HEK293 (cell line): ENCODE data around the gene KCNS1.

Source experiments
- BCL11B ChIP-seq: fragments of 450-650 bp; formaldehyde crosslinking; IDR thresholded peaks from 2 replicates; pipeline ENCODE4 v1.5.1; 2016; ENCODE audit warnings: low read depth, missing biosample characterization, missing genetic modification characterization
- GLIS1 ChIP-seq: fragments of 450-650 bp; formaldehyde crosslinking; IDR thresholded peaks from 2 replicates; pipeline ENCODE4 v1.5.1; 2016; ENCODE audit warnings: missing biosample characterization, missing genetic modification characterization
- KLF7 ChIP-seq: fragments of 450-650 bp; formaldehyde crosslinking; IDR thresholded peaks from 2 replicates; pipeline ENCODE4 v1.5.1; 2016; ENCODE audit warnings: missing biosample characterization, missing genetic modification characterization, borderline replicate concordance
- TCF7L2 ChIP-seq: IDR thresholded peaks from 2 replicates; pipeline ENCODE4 v1.6.1; 2011; ENCODE audit warnings: low read depth, mild to moderate bottlenecking, inconsistent platforms, low read length, moderate library complexity, borderline replicate concordance
- ZBTB8A ChIP-seq: fragments of 450-650 bp; formaldehyde crosslinking; IDR thresholded peaks from 2 replicates; pipeline ENCODE4 v1.5.1; 2016; ENCODE audit warnings: missing biosample characterization, missing genetic modification characterization
- ZNF114 ChIP-seq: fragments of 450-650 bp; formaldehyde crosslinking; IDR thresholded peaks from 2 replicates; pipeline ENCODE4 v1.5.0; 2017; ENCODE audit warnings: missing biosample characterization, missing genetic modification characterization
- ZNF157 ChIP-seq: fragments of 450-650 bp; formaldehyde crosslinking; IDR thresholded peaks from 2 replicates; pipeline ENCODE4 v1.5.1; 2016; ENCODE audit warnings: missing biosample characterization, missing genetic modification characterization
- ZNF184 ChIP-seq: fragments of 450-650 bp; IDR thresholded peaks from 2 replicates; pipeline ENCODE4 v1.5.1; 2018; ENCODE audit warnings: missing biosample characterization, mild to moderate bottlenecking, missing genetic modification characterization
- ZNF24 ChIP-seq: fragments of 450-650 bp; formaldehyde crosslinking; IDR thresholded peaks from 2 replicates; pipeline ENCODE4 v1.5.1; 2016; ENCODE audit warnings: missing biosample characterization, missing genetic modification characterization
- ZNF530 ChIP-seq: fragments of 450-650 bp; formaldehyde crosslinking; IDR thresholded peaks from 2 replicates; pipeline ENCODE4 v1.5.1; 2016; ENCODE audit warnings: low read depth, missing biosample characterization, missing genetic modification characterization
- ZNF571 ChIP-seq: fragments of 450-650 bp; formaldehyde crosslinking; IDR thresholded peaks from 2 replicates; pipeline ENCODE4 v1.5.0; 2017; ENCODE audit warnings: missing biosample characterization, missing genetic modification characterization
- TF ChIP-seq, protein P1 (sequence below): fragments of 450-650 bp; formaldehyde crosslinking; IDR thresholded peaks from 2 replicates; pipeline ENCODE4 v1.5.1; 2016; ENCODE audit warnings: missing biosample characterization, missing genetic modification characterization
- TF ChIP-seq, protein P2 (sequence below): fragments of 450-650 bp; formaldehyde crosslinking; IDR thresholded peaks from 2 replicates; pipeline ENCODE4 v1.5.1; 2016; ENCODE audit warnings: missing biosample characterization, missing genetic modification characterization
- TF ChIP-seq, protein P3 (sequence below): fragments of 450-650 bp; formaldehyde crosslinking; IDR thresholded peaks from 2 replicates; pipeline ENCODE4; 2016; ENCODE audit warnings: missing biosample characterization, missing genetic modification characterization

DNA sequence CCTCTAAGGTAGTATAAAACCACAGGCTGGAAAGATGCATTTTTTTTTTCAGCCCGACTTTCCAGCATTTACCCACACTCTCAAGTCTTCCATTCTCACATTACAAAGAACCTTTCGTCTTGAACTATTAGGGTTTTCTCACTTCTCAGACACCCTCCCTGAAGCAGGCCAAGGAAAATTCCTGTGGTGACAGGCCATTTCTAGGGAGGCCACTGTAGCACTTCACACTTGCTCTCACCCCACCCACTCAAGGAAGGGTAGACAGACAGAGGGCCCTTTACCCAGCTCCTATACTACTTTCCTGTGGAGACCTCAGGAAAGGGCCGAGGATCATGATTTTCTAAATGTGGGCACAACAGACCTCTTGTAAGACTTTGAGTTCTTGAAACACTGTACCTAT lies 27.7 kb downstream of the KCNS1 start:
- TF ChIP-seq, protein P1, sequence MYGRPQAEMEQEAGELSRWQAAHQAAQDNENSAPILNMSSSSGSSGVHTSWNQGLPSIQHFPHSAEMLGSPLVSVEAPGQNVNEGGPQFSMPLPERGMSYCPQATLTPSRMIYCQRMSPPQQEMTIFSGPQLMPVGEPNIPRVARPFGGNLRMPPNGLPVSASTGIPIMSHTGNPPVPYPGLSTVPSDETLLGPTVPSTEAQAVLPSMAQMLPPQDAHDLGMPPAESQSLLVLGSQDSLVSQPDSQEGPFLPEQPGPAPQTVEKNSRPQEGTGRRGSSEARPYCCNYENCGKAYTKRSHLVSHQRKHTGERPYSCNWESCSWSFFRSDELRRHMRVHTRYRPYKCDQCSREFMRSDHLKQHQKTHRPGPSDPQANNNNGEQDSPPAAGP (tag by site-specific recombination), result no peak
- TF ChIP-seq KLF7 (tag by site-specific recombination), result no peak
- TF ChIP-seq, protein P2, sequence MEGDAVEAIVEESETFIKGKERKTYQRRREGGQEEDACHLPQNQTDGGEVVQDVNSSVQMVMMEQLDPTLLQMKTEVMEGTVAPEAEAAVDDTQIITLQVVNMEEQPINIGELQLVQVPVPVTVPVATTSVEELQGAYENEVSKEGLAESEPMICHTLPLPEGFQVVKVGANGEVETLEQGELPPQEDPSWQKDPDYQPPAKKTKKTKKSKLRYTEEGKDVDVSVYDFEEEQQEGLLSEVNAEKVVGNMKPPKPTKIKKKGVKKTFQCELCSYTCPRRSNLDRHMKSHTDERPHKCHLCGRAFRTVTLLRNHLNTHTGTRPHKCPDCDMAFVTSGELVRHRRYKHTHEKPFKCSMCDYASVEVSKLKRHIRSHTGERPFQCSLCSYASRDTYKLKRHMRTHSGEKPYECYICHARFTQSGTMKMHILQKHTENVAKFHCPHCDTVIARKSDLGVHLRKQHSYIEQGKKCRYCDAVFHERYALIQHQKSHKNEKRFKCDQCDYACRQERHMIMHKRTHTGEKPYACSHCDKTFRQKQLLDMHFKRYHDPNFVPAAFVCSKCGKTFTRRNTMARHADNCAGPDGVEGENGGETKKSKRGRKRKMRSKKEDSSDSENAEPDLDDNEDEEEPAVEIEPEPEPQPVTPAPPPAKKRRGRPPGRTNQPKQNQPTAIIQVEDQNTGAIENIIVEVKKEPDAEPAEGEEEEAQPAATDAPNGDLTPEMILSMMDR (tag by site-specific recombination), result no peak
- no peak for TF ChIP-seq ZNF114
- TF ChIP-seq BCL11B (tag by site-specific recombination), result no peak
- TF ChIP-seq, protein P3, sequence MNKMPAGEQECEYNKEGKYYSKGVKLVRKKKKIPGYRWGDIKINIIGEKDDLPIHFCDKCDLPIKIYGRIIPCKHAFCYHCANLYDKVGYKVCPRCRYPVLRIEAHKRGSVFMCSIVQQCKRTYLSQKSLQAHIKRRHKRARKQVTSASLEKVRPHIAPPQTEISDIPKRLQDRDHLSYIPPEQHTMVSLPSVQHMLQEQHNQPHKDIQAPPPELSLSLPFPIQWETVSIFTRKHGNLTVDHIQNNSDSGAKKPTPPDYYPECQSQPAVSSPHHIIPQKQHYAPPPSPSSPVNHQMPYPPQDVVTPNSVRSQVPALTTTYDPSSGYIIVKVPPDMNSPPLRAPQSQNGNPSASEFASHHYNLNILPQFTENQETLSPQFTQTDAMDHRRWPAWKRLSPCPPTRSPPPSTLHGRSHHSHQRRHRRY (tag by site-specific recombination), result no peak
- no peak for TF ChIP-seq ZNF24 (tag by site-specific recombination)
- TF ChIP-seq TCF7L2, result no peak
- TF ChIP-seq ZNF530 (tag by site-specific recombination), result no peak
- no peak for TF ChIP-seq ZNF184 (tag by site-specific recombination)
- TF ChIP-seq ZBTB8A (tag by site-specific recombination), result no peak
- TF ChIP-seq ZNF157 (tag by site-specific recombination), result no peak
- TF ChIP-seq GLIS1 (tag by site-specific recombination), result no peak
- TF ChIP-seq ZNF571 (tag by site-specific recombination), result no peak
